IMR-90 (cell line): ENCODE results near the gene TMED10.

ENCODE experiments used
- CEBPB ChIP-seq: IDR thresholded peaks from 2 replicates; pipeline ENCODE4 v1.6.1; 2012; ENCODE audit warnings: low read depth, low read length, improper control_type of control experiment
- TF ChIP-seq, protein P1 (sequence below): conservative IDR thresholded peaks from 2 replicates; pipeline ENCODE4 v1.5.1; 2012; ENCODE audit warnings: mild to moderate bottlenecking, low read depth, low read length, improper control_type of control experiment

DNA sequence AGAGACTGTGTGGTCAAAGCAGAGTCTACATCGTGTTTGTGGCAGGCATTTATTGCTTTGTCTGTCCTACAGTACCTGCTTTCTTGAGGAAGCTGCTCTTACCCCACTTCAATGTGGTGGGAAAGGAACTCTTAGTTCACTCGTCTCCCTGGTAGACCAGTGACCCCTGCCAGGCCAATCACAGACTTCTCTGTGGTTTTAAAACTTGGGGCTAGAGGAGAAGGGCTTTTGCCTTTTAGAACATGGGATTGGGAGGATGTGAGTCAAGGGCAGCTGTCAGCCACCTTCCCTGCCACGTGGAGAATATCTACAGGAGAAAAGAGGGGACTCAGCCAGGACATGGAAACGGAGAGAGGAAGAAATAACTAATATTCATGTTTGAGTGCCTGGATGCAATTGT is 36.8 kb upstream of the TMED10 start:
- TF ChIP-seq, protein P1, sequence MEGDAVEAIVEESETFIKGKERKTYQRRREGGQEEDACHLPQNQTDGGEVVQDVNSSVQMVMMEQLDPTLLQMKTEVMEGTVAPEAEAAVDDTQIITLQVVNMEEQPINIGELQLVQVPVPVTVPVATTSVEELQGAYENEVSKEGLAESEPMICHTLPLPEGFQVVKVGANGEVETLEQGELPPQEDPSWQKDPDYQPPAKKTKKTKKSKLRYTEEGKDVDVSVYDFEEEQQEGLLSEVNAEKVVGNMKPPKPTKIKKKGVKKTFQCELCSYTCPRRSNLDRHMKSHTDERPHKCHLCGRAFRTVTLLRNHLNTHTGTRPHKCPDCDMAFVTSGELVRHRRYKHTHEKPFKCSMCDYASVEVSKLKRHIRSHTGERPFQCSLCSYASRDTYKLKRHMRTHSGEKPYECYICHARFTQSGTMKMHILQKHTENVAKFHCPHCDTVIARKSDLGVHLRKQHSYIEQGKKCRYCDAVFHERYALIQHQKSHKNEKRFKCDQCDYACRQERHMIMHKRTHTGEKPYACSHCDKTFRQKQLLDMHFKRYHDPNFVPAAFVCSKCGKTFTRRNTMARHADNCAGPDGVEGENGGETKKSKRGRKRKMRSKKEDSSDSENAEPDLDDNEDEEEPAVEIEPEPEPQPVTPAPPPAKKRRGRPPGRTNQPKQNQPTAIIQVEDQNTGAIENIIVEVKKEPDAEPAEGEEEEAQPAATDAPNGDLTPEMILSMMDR = no peak
- no peak for TF ChIP-seq CEBPB
